Prostate gland (tissue), 2 donors: ENCODE results near the gene OR51Q1. TPM values are rescaled to one million over a fixed set of nuclear protein-coding genes. Genes with fewer than 3 reads are reported as not detected.

ENCODE experiments used
- DNase-seq: peaks from one replicate; pipeline ENCODE4 v3.0.0-alpha.2; 2019; ENCODE audit warnings: low spot score
- H3K27ac ChIP-seq, 2 donors: fragments of 200-600 bp; sonication (generic); 2 replicates each; pipeline ENCODE4 v1.5.1; 2017 to 2019
- H3K27me3 ChIP-seq: fragments of 200-600 bp; sonication (generic); replicated peaks from 2 replicates; pipeline ENCODE4 v1.5.1; 2019; ENCODE audit not compliant: insufficient read depth
- H3K36me3 ChIP-seq, 2 donors: fragments of 200-600 bp; sonication (generic); 1 replicate in 1 of 2; 2 replicates in 1 of 2; pipeline versions ENCODE4 v1.5.1 to v1.8.1; 2017 to 2019
- H3K4me1 ChIP-seq: fragments of 200-600 bp; sonication (generic); replicated peaks from 2 replicates; pipeline ENCODE4 v1.5.1; 2019
- H3K4me3 ChIP-seq, 2 donors: fragments of 200-600 bp; sonication (generic); 2 replicates each; pipeline ENCODE4 v1.5.1; 2017 to 2019
- H3K9me3 ChIP-seq: fragments of 200-600 bp; sonication (generic); 2 replicates; pipeline ENCODE4 v1.5.1; 2017
- POLR2A ChIP-seq: fragments of 450-650 bp; IDR thresholded peaks from one replicate; pipeline ENCODE4 v1.6.1; 2016; ENCODE audit warnings: antibody characterized with exemption, mild to moderate bottlenecking
- POLR2AphosphoS5 ChIP-seq: sonication (generic); formaldehyde crosslinking; IDR thresholded peaks from one replicate; pipeline ENCODE4 v1.6.1; 2017; ENCODE audit warnings: antibody characterized with exemption
- WGBS: methylation state at CpG from one replicate; pipeline ENCODE4 v1.1.5; 2018; 5-methylcytosine and 5-hydroxymethylcytosine counted together
- intact Hi-C: fragments of 100-400 bp; cut with DNase I; formaldehyde crosslinking; loops from one replicate; pipeline ENCODE4 v1.14.2; 2022
- total RNA-seq, 2 donors: library from RNA; depleted of rRNA; stranded (reverse); fragments of >200 nt; gene quantifications; one replicate each; pipeline ENCODE4 v1.1.0, GENCODE V29; 2016
- TF ChIP-seq, protein P1 (sequence below), 4 experiments: fragments of 200-600 bp in 2 of 4; fragments of 450-650 bp in 2 of 4; sonication (generic) in 2 of 4; IDR thresholded peaks; 1 replicate in 3 of 4; 2 replicates in 1 of 4; pipeline ENCODE4 v1.5.1; 2016 to 2019; ENCODE audit warnings: antibody characterized with exemption in 4 of 4, mild to moderate bottlenecking in 2 of 4, moderate library complexity in 2 of 4

The OR51Q1 gene, protein sequence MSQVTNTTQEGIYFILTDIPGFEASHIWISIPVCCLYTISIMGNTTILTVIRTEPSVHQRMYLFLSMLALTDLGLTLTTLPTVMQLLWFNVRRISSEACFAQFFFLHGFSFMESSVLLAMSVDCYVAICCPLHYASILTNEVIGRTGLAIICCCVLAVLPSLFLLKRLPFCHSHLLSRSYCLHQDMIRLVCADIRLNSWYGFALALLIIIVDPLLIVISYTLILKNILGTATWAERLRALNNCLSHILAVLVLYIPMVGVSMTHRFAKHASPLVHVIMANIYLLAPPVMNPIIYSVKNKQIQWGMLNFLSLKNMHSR
- not detected for total RNA-seq

DNA sequence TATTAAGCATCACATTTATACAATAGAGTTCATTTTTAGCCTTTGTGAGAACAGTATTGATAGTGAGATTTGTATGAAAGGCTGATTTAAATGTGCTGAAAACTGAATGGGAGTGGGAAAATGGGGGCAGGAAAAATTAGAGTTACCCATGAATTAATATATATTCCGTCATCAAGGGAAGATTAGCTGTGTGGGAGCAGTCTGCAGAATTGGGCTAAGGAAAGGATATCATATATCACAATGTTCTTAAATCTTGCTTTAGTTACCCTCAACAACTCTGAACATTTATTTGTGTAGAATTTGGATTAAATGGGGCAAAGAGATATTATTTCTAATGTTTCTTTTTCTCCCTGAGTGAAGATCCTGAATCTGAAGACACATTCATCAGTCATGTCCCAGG is at the start of gene OR51Q1:
OR51Q1 (plus strand) TSS at position 301 of the 400 bp plus-strand sequence; CDS start at position 391, 90 bp downstream.
- Histone ChIP-seq H3K9me3 (no peaks in the 10 kb centered on the region), H3K4me1 (no peaks in the 10 kb centered on the region), H3K4me3 (no peak within 1 kb of the TSS), H3K27me3 (no peaks in the 10 kb centered on the region), H3K27ac (no peak within 1 kb of the TSS), H3K36me3 (no peaks in the 10 kb centered on the region)
- WGBS, result 86% methylated on average over 1 of the region's 1 CpG
- DNase-seq, result no peak
- intact Hi-C loops, result no loop called here
- TF ChIP-seq POLR2A, result no peak
- no peak for TF ChIP-seq POLR2AphosphoS5
- TF ChIP-seq, protein P1, sequence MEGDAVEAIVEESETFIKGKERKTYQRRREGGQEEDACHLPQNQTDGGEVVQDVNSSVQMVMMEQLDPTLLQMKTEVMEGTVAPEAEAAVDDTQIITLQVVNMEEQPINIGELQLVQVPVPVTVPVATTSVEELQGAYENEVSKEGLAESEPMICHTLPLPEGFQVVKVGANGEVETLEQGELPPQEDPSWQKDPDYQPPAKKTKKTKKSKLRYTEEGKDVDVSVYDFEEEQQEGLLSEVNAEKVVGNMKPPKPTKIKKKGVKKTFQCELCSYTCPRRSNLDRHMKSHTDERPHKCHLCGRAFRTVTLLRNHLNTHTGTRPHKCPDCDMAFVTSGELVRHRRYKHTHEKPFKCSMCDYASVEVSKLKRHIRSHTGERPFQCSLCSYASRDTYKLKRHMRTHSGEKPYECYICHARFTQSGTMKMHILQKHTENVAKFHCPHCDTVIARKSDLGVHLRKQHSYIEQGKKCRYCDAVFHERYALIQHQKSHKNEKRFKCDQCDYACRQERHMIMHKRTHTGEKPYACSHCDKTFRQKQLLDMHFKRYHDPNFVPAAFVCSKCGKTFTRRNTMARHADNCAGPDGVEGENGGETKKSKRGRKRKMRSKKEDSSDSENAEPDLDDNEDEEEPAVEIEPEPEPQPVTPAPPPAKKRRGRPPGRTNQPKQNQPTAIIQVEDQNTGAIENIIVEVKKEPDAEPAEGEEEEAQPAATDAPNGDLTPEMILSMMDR (IDR thresholded peaks at IDR 0.05), result no peak

DNA sequence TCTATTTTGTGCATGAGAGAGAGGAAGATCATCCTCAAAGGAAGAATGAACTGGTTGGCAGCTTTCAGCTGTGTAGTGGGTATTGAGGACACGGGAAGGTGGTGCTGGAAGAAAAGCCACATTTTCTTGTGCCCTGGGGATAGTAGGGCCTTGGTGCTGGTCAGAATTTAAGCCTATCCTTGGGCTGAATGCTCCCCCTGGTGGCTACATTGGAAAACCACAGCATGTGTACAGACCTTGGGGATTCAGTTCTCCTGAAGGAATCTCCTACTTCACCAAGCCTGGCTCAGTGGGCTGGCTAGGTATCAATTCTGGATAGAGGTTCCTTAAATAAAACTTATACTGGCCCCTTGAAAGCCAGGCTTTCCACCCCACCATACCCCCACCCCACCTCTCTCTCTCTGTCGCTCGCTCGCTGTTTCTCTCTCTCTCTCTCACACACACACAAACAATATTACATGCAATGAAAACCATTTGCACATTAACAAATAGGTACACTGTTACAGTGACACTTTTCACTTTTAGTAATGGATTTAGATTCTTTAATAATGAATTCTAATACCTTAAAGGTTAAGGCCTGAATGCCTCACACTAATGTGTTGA is 41.1 kb upstream of the OR51Q1 start:
- 73% methylated on average over 4 of the region's 4 CpGs for WGBS
- Histone ChIP-seq H3K4me3 (no peak overlapping the region), H3K27ac (no peak overlapping the region), H3K27me3 (no peaks in the 10 kb centered on the region), H3K9me3 (no peaks in the 10 kb centered on the region), H3K4me1 (no peaks in the 10 kb centered on the region), H3K36me3 (no peaks in the 10 kb centered on the region)
- intact Hi-C loops, result no loop called here
- TF ChIP-seq POLR2A (no peak), POLR2AphosphoS5 (no peak)
- TF ChIP-seq, protein P1 (IDR thresholded peaks at IDR 0.05), result peak; percentile 20 to 51 (median 48)
- peak; percentile 9 for DNase-seq

DNA sequence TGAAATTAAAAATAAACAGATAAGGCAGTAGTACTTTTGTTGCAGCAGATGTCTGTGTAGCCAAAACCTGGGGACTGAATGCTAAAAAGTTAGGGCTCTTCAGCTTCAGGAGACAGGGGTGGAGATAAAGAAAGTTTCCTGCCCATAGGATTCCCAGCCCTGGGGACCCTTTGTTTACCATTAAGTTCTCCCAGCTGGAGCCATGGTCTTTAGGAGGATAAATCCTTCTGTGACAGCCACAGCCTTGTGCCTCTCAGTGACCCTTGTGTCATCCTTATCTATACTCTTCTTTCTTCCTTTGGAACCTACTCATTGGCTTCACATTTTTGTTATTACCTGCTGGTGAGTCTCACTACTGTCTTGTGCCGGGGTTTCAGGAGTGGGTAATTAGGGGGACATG is 38.3 kb upstream of the OR51Q1 start, which contains the start of gene OR51M1:
OR51M1 (plus strand) TSS at position 237 of the 400 bp plus-strand sequence. CDS start 5,587 bp downstream, outside the sequence.
- Histone ChIP-seq H3K4me1 (no peaks in the 10 kb centered on the region), H3K4me3 (no peak within 1 kb of the TSS), H3K27ac (no peak within 1 kb of the TSS), H3K9me3 (no peaks in the 10 kb centered on the region), H3K27me3 (no peaks in the 10 kb centered on the region), H3K36me3 (no peaks in the 10 kb centered on the region)
- 77% methylated on average over 1 of the region's 1 CpG for WGBS
- TF ChIP-seq, protein P1 (IDR thresholded peaks at IDR 0.05), result no peak
- TF ChIP-seq POLR2A, result no peak
- TF ChIP-seq POLR2AphosphoS5, result no peak
- DNase-seq, result no peak
- intact Hi-C loops, result no loop called here

DNA sequence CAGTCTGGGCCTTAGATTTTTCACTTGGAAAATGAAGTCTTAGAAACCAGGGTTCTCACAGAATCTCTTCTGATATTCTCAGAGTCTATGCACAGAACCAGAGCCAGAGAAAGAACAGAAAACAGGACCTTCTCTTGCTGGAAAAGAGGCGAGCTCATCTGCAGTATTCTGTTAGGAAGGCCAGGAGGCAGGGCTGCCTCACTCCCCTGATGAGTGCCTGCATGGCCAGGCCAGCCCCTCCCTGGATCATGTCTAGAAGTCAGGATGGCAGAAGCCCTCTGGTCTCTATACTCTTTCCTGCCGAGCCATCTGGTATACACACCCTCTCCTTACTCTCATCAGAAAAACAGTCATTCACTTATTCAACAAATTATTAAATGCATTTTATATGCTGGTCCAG is 37.6 kb upstream of the OR51Q1 start:
- Histone ChIP-seq H3K27ac (no peak overlapping the region), H3K4me1 (no peaks in the 10 kb centered on the region), H3K9me3 (no peaks in the 10 kb centered on the region), H3K27me3 (no peaks in the 10 kb centered on the region), H3K4me3 (no peak overlapping the region), H3K36me3 (no peaks in the 10 kb centered on the region)
- TF ChIP-seq POLR2AphosphoS5 (no peak), POLR2A (no peak)
- intact Hi-C loops, result no loop called here
- WGBS, result 67% methylated on average over 2 of the region's 2 CpGs
- DNase-seq, result no peak

DNA sequence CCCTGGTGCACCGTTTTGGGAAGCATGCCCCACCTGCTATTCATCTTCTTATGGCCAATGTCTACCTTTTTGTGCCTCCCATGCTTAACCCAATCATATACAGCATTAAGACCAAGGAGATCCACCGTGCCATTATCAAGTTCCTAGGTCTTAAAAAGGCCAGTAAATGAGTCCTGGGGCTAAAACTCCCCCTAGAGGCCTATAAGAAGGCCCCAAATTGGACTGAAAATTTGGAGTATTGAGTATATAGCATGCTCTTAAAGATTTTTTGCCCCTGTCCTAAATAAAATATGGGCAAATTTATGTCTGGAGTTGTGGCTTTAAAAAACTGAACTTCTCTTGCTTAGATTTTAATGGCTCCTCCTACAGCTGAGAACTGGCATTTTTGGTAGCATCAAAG is 31.7 kb upstream of the OR51Q1 start:
- H3K27ac ChIP-seq, result no peak overlapping the region
- WGBS, result 79% methylated on average over 2 of the region's 2 CpGs
- TF ChIP-seq, protein P1 (IDR thresholded peaks at IDR 0.05), result no peak
- TF ChIP-seq POLR2AphosphoS5, result no peak
- TF ChIP-seq POLR2A, result no peak
- H3K4me1 ChIP-seq, result no peaks in the 10 kb centered on the region
- intact Hi-C loops, result no loop called here
- no peak overlapping the region for H3K4me3 ChIP-seq
- no peaks in the 10 kb centered on the region for H3K36me3 ChIP-seq
- DNase-seq, result no peak
- H3K27me3 ChIP-seq, result no peaks in the 10 kb centered on the region
- H3K9me3 ChIP-seq, result no peaks in the 10 kb centered on the region
